ENCODE results near the gene SLX1A. TPM values are rescaled to one million over a fixed set of nuclear protein-coding genes. Genes with fewer than 3 reads are reported as not detected.
"Not testable (repeated sequence)": the region's sequence is repeated elsewhere in the genome, so short reads cannot be mapped to it uniquely, and the experiment has no call there.

The SLX1A gene
- total RNA-seq, result 100 to 1,000 TPM in 1 of 4 donors, 10 to 100 TPM in 3; 23.6 to 103 (median 45.7) TPM

GRCh38 chr16:30193615-30194014 lies at the start of gene SLX1A, which contains the start of gene BOLA2B:
TSS of gene SLX1A (plus strand) at chr16:30193875. CDS start at chr16:30194085, 210 bp downstream.
TSS of gene BOLA2B (minus strand) at chr16:30193666. CDS start at chr16:30193595, 71 bp downstream.
- H3K4me1 ChIP-seq; H3K36me3 ChIP-seq; intact Hi-C loops (cut with DNase I; ENCODE audit: low total_unique reads); H3K27me3 ChIP-seq; H3K9me3 ChIP-seq; DNase-seq; in situ Hi-C loops (cut with MboI; ENCODE audit: low sequenced_read_pairs in 4 of 4): not testable (repeated sequence)
- H3K4me3 ChIP-seq, result peak within 1 kb of the TSS; percentile 39 to 47 (median 44)
- peak within 1 kb of the TSS in 1 of 4 donors; percentile 54 for H3K27ac ChIP-seq
- ATAC-seq, result peak; percentile 98

DNA sequence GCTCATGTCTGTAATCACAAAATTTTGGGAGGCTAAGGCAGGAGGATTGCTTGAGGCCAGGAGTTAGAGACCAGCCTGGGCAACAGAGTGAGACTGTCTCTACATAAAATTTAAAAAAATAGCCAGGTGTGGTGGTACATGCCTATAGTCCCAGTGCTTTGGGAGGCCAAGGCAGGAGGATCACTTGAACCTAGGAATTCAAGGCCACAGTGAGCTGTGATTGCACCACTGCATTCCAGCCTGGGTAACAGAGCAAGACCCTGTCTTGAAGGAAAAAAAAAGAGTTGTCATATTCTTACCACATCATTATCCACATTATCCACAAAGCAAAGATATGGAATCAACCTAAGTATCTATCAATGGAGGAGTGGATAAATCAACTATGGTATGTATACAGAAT lies 49.7 kb upstream of the SLX1A start:
- no peaks in the 10 kb centered on the region for H3K9me3 ChIP-seq
- in situ Hi-C loops (cut with MboI; ENCODE audit: low sequenced_read_pairs in 4 of 4) (no loop called here), intact Hi-C loops (cut with DNase I; ENCODE audit: low total_unique reads) (no loop called here)
- no peaks in the 10 kb centered on the region for H3K36me3 ChIP-seq
- no peaks in the 10 kb centered on the region for H3K27me3 ChIP-seq
- H3K4me3 ChIP-seq, result no peak overlapping the region
- no peaks in the 10 kb centered on the region for H3K4me1 ChIP-seq
- ATAC-seq, result no peak
- TF ChIP-seq, protein P1, sequence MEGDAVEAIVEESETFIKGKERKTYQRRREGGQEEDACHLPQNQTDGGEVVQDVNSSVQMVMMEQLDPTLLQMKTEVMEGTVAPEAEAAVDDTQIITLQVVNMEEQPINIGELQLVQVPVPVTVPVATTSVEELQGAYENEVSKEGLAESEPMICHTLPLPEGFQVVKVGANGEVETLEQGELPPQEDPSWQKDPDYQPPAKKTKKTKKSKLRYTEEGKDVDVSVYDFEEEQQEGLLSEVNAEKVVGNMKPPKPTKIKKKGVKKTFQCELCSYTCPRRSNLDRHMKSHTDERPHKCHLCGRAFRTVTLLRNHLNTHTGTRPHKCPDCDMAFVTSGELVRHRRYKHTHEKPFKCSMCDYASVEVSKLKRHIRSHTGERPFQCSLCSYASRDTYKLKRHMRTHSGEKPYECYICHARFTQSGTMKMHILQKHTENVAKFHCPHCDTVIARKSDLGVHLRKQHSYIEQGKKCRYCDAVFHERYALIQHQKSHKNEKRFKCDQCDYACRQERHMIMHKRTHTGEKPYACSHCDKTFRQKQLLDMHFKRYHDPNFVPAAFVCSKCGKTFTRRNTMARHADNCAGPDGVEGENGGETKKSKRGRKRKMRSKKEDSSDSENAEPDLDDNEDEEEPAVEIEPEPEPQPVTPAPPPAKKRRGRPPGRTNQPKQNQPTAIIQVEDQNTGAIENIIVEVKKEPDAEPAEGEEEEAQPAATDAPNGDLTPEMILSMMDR (IDR thresholded peaks at IDR 0.05 in 4 of 5, conservative IDR thresholded peaks at IDR 0.05 in 1 of 5), result no peak
- TF ChIP-seq POLR2A (IDR thresholded peaks at IDR 0.05), result no peak
- no peak overlapping the region for H3K27ac ChIP-seq
- DNase-seq, result no peak

GRCh38 chr16:30144917-30145316 lies 48.8 kb upstream of the SLX1A start:
- Histone ChIP-seq H3K27me3 (peaks cover 0 to 4% (median 0%) of the 10 kb centered on the region in 3 donors), H3K36me3 (no peaks in the 10 kb centered on the region), H3K9me3 (no peaks in the 10 kb centered on the region), H3K4me1 (no peaks in the 10 kb centered on the region), H3K4me3 (no peak overlapping the region), H3K27ac (no peak overlapping the region)
- in situ Hi-C loops (cut with MboI; ENCODE audit: low sequenced_read_pairs in 4 of 4) (no loop called here), intact Hi-C loops (cut with DNase I; ENCODE audit: low total_unique reads) (no loop called here)
- TF ChIP-seq, protein P1 (IDR thresholded peaks at IDR 0.05 in 4 of 5, conservative IDR thresholded peaks at IDR 0.05 in 1 of 5), result no peak
- TF ChIP-seq POLR2A (IDR thresholded peaks at IDR 0.05), result no peak
- ATAC-seq (no peak), DNase-seq (no peak)

DNA sequence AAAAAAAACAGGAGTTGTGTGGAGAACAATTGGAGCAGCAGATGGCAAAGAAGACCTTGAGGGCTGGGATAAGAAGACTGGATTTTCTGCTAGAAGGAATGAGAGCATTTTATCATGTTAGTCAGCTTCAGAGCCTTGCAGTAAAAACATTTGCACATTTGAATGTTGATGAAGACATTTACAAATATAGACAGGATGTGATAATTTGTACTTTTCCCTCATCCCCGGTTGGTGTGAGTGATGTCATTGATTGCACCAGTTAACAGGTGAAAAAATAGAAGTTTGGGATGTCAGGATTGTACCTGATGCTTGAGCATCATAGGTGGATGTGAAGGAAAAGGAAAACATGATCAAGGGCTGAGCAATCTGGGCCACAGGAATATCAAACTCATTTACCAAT lies 48.0 kb upstream of the SLX1A start:
- Histone ChIP-seq H3K27ac (no peak overlapping the region), H3K4me1 (no peaks in the 10 kb centered on the region), H3K4me3 (no peak overlapping the region), H3K27me3 (peaks cover 0 to 4% (median 0%) of the 10 kb centered on the region in 3 donors), H3K9me3 (no peaks in the 10 kb centered on the region), H3K36me3 (no peaks in the 10 kb centered on the region)
- in situ Hi-C loops (cut with MboI; ENCODE audit: low sequenced_read_pairs in 4 of 4), result no loop called here
- ATAC-seq (no peak), DNase-seq (no peak)
- no peak for TF ChIP-seq POLR2A (IDR thresholded peaks at IDR 0.05)
- TF ChIP-seq, protein P1 (IDR thresholded peaks at IDR 0.05 in 4 of 5, conservative IDR thresholded peaks at IDR 0.05 in 1 of 5), result no peak
- intact Hi-C loops (cut with DNase I; ENCODE audit: low total_unique reads), result no loop called here

GRCh38 chr16:30147843-30148510 lies 45.7 kb upstream of the SLX1A start:
- Histone ChIP-seq H3K36me3 (no peaks in the 10 kb centered on the region), H3K4me1 (no peaks in the 10 kb centered on the region), H3K4me3 (no peak overlapping the region), H3K9me3 (no peaks in the 10 kb centered on the region), H3K27ac (no peak overlapping the region), H3K27me3 (peaks cover 0 to 4% (median 0%) of the 10 kb centered on the region in 3 donors)
- in situ Hi-C loops (cut with MboI; ENCODE audit: low sequenced_read_pairs in 4 of 4) (no loop called here), intact Hi-C loops (cut with DNase I; ENCODE audit: low total_unique reads) (no loop called here)
- DNase-seq (no peak), ATAC-seq (no peak)
- no peak for TF ChIP-seq POLR2A (IDR thresholded peaks at IDR 0.05)
- TF ChIP-seq, protein P1 (IDR thresholded peaks at IDR 0.05 in 4 of 5, conservative IDR thresholded peaks at IDR 0.05 in 1 of 5), result no peak

All from gastrocnemius medialis (tissue), 4 donors.